Smooth muscle cell of the umbilical artery (primary cell): ENCODE measurements around the gene ESPNL. TPM values are rescaled to one million over a fixed set of nuclear protein-coding genes. Genes with fewer than 3 reads are reported as not detected.

Experiments used
- total RNA-seq: library from RNA; depleted of rRNA; stranded (reverse); fragments of >200 nt; gene quantifications from 2 replicates; pipeline ENCODE4 v1.2.3, GENCODE V29; 2014

Gene ESPNL, protein sequence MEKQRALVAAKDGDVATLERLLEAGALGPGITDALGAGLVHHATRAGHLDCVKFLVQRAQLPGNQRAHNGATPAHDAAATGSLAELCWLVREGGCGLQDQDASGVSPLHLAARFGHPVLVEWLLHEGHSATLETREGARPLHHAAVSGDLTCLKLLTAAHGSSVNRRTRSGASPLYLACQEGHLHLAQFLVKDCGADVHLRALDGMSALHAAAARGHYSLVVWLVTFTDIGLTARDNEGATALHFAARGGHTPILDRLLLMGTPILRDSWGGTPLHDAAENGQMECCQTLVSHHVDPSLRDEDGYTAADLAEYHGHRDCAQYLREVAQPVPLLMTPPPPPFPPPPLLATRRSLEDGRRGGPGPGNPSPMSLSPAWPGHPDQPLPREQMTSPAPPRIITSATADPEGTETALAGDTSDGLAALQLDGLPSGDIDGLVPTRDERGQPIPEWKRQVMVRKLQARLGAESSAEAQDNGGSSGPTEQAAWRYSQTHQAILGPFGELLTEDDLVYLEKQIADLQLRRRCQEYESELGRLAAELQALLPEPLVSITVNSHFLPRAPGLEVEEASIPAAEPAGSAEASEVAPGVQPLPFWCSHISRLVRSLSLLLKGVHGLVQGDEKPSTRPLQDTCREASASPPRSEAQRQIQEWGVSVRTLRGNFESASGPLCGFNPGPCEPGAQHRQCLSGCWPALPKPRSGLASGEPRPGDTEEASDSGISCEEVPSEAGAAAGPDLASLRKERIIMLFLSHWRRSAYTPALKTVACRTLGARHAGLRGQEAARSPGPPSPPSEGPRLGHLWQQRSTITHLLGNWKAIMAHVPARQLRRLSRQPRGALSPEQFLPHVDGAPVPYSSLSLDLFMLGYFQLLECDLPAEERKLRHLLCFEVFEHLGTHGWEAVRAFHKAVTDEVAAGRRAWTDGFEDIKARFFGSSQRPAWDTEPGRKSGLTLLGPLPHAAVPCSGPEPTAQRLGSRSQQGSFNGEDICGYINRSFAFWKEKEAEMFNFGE
- 1.5 and 1.9 TPM in 2 replicates for total RNA-seq

DNA sequence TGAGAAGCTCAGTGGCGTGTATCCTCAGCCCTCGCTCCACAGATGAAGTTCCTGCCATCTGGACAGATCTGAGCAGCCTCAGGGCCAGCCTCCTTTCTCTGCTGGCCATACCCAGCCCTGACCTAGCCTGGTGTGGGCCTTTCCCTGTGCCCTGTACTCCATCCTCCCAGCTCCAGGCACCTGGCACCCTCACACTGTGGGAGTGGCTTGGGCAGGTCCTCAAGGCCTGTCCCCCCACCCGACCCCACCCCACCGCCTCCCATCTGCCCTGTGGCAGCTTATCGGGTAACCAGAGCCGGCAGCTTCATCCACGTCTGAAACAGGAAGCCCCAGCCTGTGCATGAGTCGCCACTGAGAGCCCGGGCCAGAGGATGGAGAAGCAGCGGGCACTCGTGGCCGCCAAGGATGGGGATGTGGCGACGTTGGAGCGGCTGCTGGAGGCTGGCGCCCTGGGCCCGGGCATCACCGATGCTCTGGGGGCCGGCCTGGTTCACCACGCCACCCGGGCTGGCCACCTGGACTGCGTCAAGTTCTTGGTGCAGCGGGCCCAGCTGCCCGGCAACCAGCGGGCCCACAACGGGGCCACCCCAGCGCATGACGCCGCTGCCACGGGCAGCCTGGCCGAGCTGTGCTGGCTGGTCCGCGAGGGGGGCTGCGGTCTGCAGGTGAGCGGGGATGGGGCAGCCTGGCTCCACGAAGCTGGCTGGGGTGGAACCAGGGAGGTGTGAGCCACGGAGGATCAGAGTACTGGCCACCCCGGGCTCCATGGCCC lies at the start of gene ESPNL:
TSS of gene ESPNL (plus strand) at position 292 of the 772 bp plus-strand sequence. CDS start at position 372, 80 bp downstream.

DNA sequence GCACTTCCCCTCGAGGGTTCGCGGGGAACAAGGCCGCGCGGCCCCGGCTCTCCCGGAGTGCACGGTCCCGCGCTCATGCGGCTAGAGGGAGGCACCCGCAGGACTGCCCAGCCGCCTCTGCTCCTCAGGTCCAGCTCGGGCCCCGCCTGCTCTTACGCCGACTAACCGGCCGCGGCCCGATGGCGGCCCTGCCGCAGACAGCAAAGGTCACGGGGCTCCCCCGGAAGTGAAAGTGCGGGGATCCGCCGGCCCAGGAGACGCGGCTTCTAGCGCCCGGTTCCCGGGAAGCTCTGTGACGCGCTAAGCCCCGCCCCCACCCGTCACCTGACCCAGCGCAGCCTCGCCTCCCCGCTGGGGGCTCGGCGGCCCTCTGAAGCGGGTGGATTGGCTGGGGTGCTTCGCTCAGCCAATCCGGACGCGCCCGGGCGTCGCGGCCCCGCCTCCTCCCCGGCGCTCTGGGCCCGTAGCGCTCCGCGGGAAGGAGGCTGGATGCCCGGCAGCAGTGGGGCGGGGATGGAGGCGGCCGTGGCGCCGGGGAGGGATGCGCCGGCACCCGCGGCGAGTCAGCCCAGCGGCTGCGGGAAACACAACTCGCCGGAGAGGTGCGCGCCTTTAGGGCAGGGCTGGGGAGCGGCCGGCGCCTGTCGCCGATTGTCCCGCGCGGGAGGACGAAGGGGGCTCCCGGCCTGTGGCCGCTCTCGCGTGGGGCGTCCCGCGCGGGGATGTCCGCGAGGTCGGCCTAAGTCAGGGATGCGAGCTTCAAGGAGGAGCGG lies 39.4 kb upstream of the ESPNL start, which contains the start of gene SCLY:
TSS of gene SCLY (plus strand) at position 460 of the 773 bp plus-strand sequence. CDS start at position 514, 54 bp downstream.

DNA sequence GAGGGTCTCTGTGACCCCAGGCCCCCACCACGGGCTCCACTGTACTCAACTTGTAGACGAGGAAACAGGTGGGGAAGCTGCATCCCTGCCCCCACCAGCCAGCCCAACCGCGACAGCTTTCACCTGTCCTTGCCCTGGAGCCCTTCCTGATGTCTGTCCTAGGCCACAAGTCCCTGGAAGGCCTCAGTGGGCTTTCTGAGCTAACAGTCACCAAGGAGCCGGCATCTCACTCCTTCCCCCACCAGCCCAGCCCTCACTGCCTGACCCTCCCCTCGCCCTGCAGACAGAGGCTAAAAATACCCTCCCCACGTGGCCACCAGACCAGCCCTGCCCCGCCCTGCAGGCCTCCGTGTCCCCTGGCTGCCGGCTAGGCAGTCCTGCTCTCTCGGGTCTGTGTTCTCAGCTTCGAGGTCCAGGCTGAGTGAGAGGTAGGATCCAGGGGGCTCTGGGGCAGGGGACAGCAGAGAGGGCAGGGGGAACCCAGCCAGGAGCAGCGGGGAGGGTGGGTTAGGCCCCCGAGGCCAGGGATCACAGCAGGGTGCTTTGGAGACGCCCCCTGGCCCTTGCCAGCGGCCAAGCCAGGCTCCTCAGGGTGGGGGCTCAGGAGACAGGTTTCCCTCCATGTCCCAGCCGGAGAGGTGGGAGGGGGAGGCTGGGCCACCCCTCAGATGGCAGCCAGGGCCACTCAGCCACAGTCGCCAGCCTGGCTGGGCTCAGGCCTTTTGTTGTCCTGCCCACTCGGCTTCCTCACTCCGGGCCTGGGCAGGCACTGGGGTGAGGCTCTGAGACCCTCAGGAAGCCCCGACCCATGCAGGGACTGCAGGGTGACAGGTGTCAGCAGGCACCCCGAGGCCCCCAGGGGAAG lies 38.4 kb downstream of the ESPNL start, which contains the start of gene KLHL30:
TSS of gene KLHL30 (plus strand) at position 338 of the 865 bp plus-strand sequence. CDS start 2,087 bp downstream, outside the sequence.

DNA sequence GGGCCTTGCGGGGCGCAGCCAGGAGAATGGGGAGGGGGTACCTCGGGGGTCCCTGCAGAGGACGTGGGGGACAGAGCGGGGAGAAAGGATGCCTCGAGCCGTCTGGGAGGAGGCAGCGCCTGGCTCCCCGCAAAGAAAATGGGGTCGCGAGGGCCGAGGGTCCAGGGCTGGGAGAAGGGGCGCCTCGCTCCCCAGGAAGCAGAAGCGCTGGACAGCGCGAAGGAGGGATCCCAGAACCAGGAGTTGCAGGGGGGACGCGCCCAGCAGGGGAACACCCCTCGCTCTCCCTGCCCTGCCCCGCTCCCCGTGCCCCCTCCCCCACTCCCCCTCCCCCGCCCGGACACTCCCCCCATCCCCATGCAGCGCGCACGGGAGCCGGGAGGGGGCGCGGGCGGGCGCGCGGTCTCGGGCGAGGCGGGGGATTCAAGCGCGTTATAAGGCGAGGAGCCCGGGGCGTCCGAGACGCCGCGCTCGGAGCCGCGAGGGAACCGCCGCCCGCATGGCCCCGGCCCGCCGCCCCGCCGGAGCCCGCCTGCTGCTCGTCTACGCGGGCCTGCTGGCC lies 58.5 kb downstream of the ESPNL start, which contains the start of gene ERFE:
TSS of gene ERFE (plus strand) at position 462 of the 562 bp plus-strand sequence. CDS start at position 500, 38 bp downstream.

Other genes starting within 250 kb of the ESPNL start
- gene RAMP1, start 240.7 kb upstream of the ESPNL start, total RNA-seq: 0.23 and 1.5 TPM in 2 replicates
- 65.9 and 66.1 TPM in 2 replicates for gene UBE2F, start 133.3 kb upstream of the ESPNL start, total RNA-seq
- 14.8 and 16.9 TPM in 2 replicates for gene SCLY, start 39.3 kb upstream of the ESPNL start, total RNA-seq
- gene KLHL30, start 38.3 kb downstream of the ESPNL start, total RNA-seq: under 0.01 and 0.14 TPM in 2 replicates
- 0.65 TPM in 1 of 2 replicates, not detected in the other for gene ERFE, start 58.6 kb downstream of the ESPNL start, total RNA-seq
- 18.5 and 21.1 TPM in 2 replicates for gene ILKAP, start 103.4 kb downstream of the ESPNL start, total RNA-seq
- gene HES6, start 139.7 kb downstream of the ESPNL start, total RNA-seq: 1.2 and 2.4 TPM in 2 replicates
- gene PER2, start 188.3 kb downstream of the ESPNL start, total RNA-seq: 1.5 and 5.9 TPM in 2 replicates
- 10.1 and 15.9 TPM in 2 replicates for gene TRAF3IP1, start 220.2 kb downstream of the ESPNL start, total RNA-seq